Stimulated activated CD4-positive, alpha-beta T cell treated with anti-CD3 and anti-CD28 coated beads, Interleukin-15, amount 100 ng/mL, for 48 hours (primary cell): ENCODE results near the gene FCRLA.
A peak's percentile ranks its signal among the peaks of the same experiment; 100 is the strongest.

Experiments
- DNase-seq, 2 donors: peaks; one replicate each; pipeline ENCODE4 v3.0.0-alpha.2; 2020; ENCODE audit warnings: low read depth in 2 of 2

Gene FCRLA

DNA sequence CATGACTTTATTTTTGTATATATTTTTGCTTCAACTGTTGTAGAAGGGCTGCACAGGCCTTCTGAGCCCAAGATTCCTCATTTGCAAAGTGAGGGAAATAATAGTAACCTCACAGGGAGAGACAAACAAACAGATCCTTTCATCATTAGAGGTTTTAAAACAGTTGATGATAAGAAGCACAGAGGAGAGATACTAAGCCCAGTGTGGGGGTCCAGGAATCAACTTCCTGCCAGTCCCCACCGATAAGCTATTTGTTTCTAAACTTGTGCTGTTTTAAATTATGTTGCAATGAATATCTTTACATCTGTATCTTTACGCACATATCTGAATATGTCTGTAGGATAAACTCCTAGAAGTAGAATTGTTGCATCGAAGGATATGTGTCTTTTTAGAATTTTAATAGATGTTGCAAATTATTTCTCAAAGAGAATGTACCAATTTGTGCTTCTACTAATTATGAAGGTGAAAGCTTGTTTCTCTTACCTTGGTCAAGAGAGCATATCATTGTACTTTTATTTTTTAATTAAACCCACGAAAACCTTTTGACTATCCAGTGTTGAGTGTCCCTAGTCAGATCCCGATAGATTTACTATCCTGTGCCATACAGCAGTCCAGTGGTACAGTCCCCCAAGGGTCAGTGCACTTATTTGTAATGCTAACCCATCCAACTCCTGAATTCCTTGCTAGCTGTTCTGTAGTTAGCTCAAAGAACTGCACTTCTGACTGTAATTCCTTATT, 25.1 kb downstream of the FCRLA start:
- no peak for DNase-seq

DNA sequence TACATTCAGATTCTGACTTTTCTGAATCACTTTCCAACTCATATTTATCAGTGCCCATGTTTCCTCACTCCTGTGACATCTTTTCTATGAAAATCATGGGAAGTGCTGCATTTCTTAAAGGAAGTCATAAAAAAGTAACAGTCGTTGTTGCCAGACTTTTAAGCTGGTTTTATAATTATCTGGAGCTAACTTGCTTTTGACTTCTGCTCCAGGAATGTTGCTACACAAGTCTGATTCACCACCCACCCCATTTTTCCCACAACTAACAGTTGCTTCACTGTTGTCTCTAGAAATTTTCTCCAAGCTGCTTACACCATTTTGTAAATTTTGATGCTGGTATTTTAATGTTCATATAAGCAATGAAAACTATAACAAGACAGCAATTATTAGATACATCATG, 26.5 kb downstream of the FCRLA start:
- DNase-seq: no peak

- no peak for DNase-seq
These were observed 28.8 kb downstream of the FCRLA start for GRCh38 chr1:161735837-161736236.

DNA sequence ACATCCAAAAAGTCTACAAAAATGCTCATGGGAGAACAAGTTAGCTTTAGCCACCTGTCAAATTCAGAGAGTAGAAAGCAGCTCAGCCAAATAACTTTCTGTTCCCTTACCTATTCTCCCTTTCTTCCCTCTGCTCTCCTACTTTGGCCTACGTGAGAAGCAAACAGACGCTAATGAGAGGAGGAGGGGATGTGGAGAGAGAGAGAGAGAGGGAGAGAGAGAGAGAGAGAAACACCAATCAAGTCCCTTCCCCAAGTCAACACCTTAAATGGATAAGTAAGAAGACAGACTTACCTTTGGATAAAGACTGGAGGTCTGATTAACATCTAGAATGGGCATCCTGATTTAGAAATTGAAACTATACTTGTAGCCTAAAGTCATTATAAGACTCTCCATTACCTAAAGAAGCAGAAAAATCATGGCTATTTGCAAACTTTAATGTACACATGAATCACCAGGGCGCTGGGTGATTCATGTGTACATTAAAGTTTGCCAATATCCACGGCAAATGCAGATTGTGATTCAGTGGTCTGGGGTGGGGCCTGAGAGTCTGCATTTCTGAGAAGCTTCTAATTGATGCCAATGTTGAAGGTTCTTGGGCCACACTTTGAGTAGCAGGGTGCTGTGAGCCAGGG, 29.4 kb downstream of the FCRLA start:
- DNase-seq: no peak

- DNase-seq: no peak
These were observed 30.6 kb downstream of the FCRLA start for GRCh38 chr1:161737625-161738024.

- no peak for DNase-seq
These were observed 31.7 kb downstream of the FCRLA start for GRCh38 chr1:161738627-161739287.

- no peak for DNase-seq
These were observed 33.0 kb downstream of the FCRLA start for GRCh38 chr1:161739865-161740566.

DNA sequence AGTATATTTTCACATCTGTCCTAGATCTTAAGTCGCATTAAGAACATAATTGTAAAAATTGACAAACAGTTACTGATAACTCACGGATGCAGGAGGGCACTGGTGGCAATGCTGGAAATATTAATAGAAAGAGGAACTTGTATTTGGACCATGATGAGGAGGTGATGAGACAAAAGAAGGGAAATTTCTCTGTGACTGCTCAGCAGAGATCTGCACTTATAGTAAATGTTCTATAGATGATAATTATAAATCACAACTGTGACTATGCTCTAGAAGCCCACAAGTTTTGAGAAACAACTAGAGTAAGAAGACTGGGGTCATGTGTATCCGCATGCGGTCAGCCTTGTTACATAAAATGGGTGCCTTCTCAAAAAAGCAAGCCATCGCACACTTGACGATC, 33.9 kb downstream of the FCRLA start:
- no peak for DNase-seq

DNA sequence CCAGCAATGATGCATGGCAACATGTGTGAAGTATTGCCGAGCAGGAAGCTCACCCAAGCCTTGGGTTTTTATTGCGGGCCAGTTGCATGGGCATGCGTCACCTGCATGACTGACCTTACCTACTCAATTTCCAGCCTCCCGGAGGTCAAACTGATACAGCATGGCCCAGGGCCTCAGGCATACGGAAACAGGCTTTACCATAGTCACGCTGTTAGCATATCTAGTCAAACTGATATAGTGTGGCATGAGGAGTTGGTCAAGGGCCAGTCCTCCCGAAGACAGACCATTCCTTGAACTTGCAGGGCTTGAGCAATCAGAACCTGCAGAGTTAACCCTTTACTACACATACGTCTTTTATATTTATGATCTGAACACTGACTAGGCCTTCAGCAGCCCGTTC, 36.2 kb downstream of the FCRLA start:
- no peak for DNase-seq

- DNase-seq: no peak
These were observed 40.8 kb downstream of the FCRLA start for GRCh38 chr1:161747801-161748200.

DNA sequence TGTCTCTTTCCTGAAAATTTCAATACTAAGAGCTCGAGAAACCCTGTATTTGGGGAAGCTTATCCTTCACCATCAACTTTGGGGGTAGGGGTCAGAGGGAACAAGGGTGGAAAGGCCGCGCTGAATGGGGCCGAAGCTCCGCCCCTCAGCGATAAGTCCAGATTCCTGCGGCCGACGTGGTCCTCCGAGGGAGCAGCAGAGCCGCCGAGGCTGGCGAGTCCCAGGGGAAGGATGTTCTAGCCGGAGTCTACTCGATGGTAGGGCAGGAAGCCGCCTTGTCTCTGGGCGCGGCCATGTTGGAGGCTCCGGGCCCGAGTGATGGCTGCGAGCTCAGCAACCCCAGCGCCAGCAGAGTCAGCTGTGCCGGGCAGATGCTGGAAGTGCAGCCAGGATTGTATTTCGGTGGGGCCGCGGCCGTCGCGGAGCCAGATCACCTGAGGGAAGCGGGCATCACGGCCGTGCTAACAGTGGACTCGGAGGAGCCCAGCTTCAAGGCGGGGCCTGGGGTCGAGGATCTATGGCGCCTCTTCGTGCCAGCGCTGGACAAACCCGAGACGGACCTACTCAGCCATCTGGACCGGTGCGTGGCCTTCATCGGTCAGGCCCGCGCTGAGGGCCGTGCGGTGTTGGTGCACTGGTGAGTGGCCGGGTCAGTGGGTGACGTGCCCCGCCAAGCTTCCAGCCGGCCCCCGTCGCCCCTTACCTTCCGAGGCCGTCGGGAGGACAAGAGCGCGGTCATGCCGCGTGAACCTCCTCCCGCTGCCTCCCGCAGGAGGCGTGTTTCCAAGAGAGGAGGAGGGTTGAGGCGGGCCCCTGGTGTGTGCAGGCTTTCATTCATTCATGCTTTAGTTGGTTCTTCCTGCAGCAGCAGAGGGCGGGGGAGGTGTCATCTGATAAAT, 42.7 kb downstream of the FCRLA start, which contains the start of gene DUSP12:
Gene DUSP12, plus strand, starts transcription at position 278 of the 899 bp plus-strand sequence. Its CDS starts 16 bp downstream, at position 294.
- DNase-seq: peak; percentile 87 to 88

DNA sequence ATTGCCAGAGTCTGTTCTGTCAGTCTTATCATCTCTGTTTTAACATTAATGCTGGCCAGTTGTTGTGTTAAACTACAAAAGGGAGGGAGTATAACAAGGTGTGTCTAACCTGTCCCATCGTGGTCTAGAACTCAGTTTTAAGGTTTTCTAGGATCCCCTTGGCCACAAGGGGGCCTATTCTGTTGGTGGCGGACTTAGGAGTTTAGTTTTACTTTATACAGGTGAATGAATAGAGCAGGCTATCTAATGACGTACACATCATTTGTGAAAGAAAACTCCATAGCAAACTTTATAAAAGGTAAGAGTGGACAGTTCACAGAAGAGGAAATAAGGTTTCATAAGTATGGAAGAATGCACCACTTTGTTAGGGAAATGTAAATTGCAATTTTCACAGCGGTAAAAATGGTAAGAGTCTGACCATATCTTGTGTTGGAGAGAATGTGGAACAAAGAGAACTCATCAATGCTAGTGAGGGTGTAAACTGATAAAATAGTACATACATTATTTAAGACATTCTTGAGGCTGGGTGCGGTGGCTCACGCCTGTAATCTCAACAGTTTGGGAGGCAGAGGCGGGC, 56.6 kb downstream of the FCRLA start:
- DNase-seq: no peak
